ENCODE results near the gene EDAR.

The EDAR gene

DNA sequence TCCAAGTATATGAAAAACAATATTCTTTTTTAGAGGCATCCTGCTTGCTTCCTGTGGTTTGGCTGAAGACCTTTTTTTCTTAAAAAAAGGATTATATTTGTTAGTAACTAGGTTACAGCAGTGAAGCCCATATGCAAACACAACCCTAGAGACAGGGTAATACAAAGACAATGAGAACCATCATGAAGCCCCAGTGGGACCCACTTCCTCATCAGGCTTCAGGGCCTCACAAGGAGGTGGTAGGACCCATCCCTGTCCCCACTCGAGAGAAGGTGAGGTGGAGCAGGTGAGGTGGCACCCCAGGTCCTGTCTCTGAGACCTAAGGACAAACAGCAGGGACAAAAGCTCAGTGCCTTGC, 80.3 kb downstream of the EDAR start:
- DNase-seq (ENCODE audit: low read depth, low spot score): no peak

- DNase-seq (ENCODE audit: low read depth, low spot score): no peak
Measured at GRCh38 chr2:108907822-108908712, 81.0 kb downstream of the EDAR start.

DNA sequence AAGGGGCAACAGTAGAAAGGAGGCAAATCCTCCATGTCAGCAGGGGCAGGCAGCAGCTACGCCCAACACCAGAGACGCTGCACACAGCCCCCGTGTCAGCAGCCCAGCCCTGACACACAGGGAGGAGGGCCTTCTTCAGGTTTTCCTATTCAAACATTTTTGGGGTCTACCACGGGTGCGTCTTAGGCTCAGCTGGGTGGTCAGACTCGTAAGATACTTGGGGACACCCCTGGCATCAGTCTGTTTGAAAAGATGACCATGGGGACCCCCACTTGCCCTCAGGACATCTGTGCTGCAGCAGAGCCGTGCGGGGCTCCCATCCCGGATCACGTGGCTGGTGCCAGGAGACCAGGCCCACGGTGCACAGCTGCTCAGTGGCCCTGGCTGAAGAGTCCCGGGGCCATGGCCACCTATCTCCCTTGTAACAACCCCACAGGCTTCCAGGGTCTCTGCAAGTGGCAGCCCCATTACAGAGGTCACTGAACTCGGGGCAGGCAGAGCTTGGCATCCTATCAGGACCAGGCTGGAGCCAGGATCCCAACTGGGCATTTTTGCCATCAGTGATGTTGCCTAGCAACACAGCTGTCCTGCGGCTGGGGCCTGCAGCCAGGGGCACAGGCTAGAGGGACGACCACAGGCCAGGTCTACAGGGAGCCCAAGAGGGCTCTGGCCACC, 82.5 kb downstream of the EDAR start:
- no peak for DNase-seq (ENCODE audit: low read depth, low spot score)

- no peak for DNase-seq (ENCODE audit: low read depth, low spot score)
Measured at GRCh38 chr2:108905906-108906305, 83.1 kb downstream of the EDAR start.

- DNase-seq (ENCODE audit: low read depth, low spot score): no peak
Measured at GRCh38 chr2:108905176-108905575, 83.8 kb downstream of the EDAR start.

- DNase-seq (ENCODE audit: low read depth, low spot score): no peak
Measured at GRCh38 chr2:108904680-108905079, 84.3 kb downstream of the EDAR start.

DNA sequence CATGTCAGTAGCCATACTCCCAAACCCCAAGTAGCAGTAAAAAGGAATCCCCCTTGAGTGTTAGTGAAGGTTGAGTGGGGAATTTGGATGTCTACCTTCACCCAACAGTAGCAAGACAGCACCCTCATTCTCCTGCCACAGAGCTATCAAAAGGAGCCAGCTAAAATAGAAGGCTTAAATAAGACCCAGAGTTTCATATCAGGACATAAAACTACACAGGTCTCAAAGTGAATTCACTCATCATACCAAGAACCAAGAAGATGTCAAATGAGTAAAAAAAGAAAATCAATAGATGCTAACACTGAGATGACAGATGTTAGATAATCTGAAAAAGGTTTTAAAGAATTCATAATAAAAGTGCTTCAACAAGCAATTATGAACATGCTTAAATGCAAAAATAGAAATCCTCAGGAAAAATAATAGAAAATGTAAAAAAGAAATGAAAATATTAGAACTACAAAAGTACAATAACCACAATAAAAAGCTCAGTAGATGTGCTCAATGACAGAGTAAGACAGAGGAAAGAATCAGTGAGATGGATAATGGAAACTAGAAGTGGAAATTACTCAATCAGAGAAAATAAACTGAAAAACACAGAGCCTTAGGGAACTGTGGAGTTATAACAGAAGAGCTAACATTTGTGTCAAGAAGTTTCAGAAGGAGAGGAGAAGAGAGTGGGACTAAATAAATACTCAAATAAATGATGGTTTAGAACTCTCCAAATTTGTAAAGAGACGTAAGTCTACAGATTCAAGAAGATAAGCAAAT, 90.5 kb downstream of the EDAR start:
- no peak for DNase-seq (ENCODE audit: low read depth, low spot score)

DNA sequence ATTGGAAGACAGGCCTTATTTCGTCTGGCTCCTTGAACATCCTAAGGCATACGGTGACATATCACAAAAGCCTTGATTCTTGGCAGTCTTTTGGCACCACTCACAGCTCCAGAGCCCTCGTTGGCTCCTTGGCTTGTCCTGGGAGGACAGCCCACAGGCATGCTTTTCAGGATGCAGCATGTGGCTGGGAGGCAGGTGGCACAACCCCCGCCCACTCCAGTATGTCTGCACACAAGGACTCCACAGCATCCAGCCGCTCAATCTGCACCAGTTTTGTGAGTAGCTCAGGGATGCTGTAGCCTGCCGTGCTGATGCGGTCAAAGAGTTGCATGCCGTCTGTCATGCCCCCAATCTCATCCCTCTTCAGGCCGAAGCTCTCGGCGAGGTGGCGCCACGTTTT, 92.3 kb downstream of the EDAR start:
- no peak for DNase-seq (ENCODE audit: low read depth, low spot score)

GRCh38 chr2:108895188-108895587, 93.8 kb downstream of the EDAR start:
- DNase-seq (ENCODE audit: low read depth, low spot score): no peak

- DNase-seq (ENCODE audit: low read depth, low spot score): no peak
Measured at GRCh38 chr2:108894766-108895165, 94.3 kb downstream of the EDAR start.

DNA sequence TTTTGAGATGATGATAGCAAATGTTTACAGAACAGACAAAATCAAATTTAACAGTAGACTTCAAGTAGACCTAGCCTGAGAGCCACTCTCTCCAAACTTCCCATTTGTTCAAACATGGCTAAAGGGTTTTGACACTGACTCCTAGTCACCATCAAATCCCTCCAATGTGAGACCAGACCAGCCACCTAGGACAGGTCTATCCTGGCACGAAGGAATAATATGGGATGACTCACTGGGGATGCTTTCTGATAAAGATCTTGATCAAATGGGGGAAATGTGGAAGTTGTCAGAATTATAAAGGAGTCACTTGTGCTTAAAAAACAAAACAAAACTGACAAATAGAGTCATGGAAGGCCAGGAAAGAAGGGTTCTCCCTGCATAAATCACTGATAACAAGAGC, 95.7 kb downstream of the EDAR start:
- no peak for DNase-seq (ENCODE audit: low read depth, low spot score)

GRCh38 chr2:108889907-108890306, 99.1 kb downstream of the EDAR start:
- no peak for DNase-seq (ENCODE audit: low read depth, low spot score)

GRCh38 chr2:108884619-108885018, 104.4 kb downstream of the EDAR start:
- DNase-seq (ENCODE audit: low read depth, low spot score): no peak

- no peak for DNase-seq (ENCODE audit: low read depth, low spot score)
Measured at GRCh38 chr2:108878276-108878675, 110.7 kb downstream of the EDAR start.

DNA sequence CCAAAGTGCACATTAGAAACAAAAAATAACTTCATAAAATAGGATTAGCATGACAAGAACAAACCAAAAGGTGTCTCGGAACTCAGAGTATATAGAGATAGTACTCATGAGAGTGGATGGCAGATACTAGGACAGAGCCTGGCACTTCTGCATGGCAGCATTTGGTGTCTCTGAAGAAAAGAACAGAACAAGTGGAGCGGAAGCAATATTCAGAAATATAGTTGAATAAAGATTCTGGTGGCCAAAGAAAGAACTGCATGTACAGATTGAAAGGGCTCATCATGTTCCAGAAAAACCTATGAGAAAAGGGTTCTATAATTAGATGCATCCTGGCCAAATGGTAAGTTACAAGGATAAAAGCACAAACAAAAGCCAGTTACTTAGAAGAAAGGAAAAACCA, 111.5 kb downstream of the EDAR start:
- no peak for DNase-seq (ENCODE audit: low read depth, low spot score)

DNA sequence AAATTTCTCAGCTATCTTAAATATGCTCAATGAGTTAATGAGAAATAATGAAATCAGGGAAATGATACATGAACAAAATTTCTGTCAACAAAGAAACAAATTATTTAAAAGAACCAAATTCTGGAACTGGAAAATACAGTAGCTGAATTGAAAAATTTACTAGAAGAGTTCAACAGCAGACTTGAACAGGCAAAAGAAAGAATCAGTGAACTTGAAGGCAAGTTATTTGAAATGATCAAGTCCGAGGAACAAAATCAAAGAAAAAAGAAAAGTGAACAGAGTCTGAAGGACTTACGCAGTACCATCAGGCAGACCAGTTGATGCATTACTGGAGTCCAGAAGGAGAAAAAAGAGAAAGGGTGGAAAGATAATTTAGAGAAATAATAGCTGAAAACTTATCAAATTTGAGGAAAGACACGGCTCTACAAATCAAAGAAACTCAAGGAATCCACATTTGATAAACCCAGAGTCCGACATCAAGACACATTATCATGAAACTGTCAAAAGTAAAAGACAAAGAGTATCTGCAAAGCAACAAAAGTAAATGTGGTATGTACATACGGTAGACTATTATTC, 118.9 kb downstream of the EDAR start:
- DNase-seq (ENCODE audit: low read depth, low spot score): no peak

DNA sequence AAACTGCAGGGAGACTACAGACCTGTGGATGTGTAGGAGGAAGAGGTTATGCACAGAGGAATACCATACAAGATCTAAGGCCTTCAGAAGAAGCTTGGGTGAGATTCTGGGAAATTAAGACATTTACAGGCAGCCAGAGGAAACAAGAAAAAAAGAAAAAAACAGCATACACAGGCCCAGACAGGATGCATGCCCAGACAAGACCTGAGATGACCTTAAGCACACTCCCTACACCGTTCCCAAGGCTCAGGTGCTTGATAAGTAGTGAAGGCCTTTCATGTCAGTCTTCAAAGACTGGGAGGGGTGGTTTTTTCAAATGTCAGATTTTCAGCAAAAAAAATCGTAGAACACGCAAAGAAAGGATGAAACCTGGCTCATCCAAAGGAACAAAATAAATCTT, 119.5 kb downstream of the EDAR start:
- DNase-seq (ENCODE audit: low read depth, low spot score): no peak

- no peak for DNase-seq (ENCODE audit: low read depth, low spot score)
Measured at GRCh38 chr2:108868911-108869310, 120.1 kb downstream of the EDAR start.

GRCh38 chr2:108866041-108866440, 123.0 kb downstream of the EDAR start:
- DNase-seq (ENCODE audit: low read depth, low spot score): no peak

DNA sequence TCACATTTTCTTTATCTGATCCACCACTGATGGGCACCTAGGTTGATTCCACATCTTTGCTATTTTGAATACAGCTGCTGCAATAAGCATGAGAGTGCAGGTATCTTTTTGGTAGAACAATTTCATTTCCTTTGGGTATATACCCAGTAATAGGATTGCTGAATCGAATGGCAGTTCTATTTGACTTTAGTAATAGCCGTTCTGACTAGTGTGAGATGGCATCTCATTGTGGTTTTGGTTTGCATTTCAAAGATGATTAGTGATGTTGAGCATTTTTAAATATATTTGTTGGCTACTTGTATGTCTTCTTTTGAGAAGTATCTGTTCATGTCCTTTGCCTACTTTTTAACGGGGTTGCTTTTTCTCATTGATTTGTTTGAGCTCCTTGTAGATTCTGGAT, 130.1 kb downstream of the EDAR start:
- DNase-seq (ENCODE audit: low read depth, low spot score): no peak

DNA sequence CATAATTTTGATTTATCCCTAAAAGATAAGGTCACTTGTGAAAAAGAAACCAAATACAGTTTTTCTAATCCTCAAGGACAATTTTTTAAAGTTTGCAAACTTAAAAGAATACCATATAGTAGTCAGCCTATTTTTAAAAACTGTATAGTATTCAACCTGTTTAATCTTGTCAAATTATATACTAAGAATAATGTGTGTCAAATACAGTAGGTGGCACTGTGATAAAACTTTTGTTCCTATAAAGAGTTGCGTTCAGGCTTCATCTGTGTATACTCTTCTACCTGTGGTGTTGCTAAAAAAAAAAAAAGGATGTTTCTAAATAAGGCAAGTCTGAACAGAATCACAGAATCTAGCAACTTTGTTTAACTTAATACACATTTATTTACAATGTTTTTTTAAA, 133.8 kb downstream of the EDAR start:
- DNase-seq (ENCODE audit: low read depth, low spot score): no peak

DNA sequence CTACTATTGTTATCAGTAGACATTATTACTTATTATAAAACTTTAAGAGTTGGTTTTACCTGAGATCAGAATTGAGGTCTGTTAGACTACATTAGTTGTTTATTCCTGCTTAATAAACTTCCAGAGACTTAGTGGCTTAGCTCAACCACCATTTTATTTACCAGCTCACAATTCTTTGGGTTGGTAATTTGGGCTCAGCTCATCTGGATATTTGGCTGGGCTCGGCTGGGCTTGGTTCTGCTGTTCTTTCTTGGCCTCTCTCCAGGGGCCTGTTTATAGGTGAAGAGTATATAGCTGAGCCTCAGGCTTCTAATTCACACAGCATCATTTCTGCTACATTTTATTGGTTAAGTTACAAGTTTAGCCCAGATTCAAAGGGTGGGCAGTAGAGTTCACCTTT, 134.5 kb downstream of the EDAR start:
- no peak for DNase-seq (ENCODE audit: low read depth, low spot score)
